ENCODE measurements around the gene NSUN7. TPM values are rescaled to one million over a fixed set of nuclear protein-coding genes. Genes with fewer than 3 reads are reported as not detected.

The NSUN7 gene
- total and polyA plus RNA-seq, 9 donors: 2.0 to 12.5 (median 3.3) TPM

GRCh38 chr4:40820101-40820500, 70.3 kb downstream of the NSUN7 start:
- H3K27ac ChIP-seq: no peak overlapping the region
- 95 to 97% (median 96%) methylated on average over 11 of the region's 11 CpGs for WGBS, 3 donors
- H3K9me3 ChIP-seq: no peaks in the 10 kb centered on the region
- DNase-seq: no peak
- intact Hi-C loops (cut with DNase I): loop anchor here in 1 of 4 donors (5.0 kb wide), 1 partner anchor 1797 kb away; no protein-coding TSS in a partner anchor
- no peak overlapping the region for H3K4me3 ChIP-seq
- no peaks in the 10 kb centered on the region for H3K36me3 ChIP-seq
- TF ChIP-seq POLR2A (IDR thresholded peaks at IDR 0.05) (no peak), CTCF (IDR thresholded peaks at IDR 0.05) (no peak), EP300 (IDR thresholded peaks at IDR 0.05) (no peak)
- H3K27me3 ChIP-seq: no peaks in the 10 kb centered on the region
- H3K4me1 ChIP-seq (ENCODE audit: insufficient read depth): no peaks in the 10 kb centered on the region

GRCh38 chr4:40822420-40823166, 72.8 kb downstream of the NSUN7 start:
- intact Hi-C loops (cut with DNase I): loop anchor here in 1 of 4 donors (5.0 kb wide), 1 partner anchor 1795 kb away; no protein-coding TSS in a partner anchor
- Histone ChIP-seq H3K27me3 (no peaks in the 10 kb centered on the region), H3K27ac (no peak overlapping the region), H3K4me3 (no peak overlapping the region), H3K9me3 (no peaks in the 10 kb centered on the region), H3K4me1 (ENCODE audit: insufficient read depth) (no peaks in the 10 kb centered on the region), H3K36me3 (no peaks in the 10 kb centered on the region)
- WGBS, 3 donors: 93 to 96% (median 95%) methylated on average over 8 of the region's 8 CpGs
- TF ChIP-seq CTCF (IDR thresholded peaks at IDR 0.05) (no peak), POLR2A (IDR thresholded peaks at IDR 0.05) (no peak), EP300 (IDR thresholded peaks at IDR 0.05) (no peak)
- no peak for DNase-seq

- TF ChIP-seq EP300 (IDR thresholded peaks at IDR 0.05) (no peak), POLR2A (IDR thresholded peaks at IDR 0.05) (no peak), CTCF (IDR thresholded peaks at IDR 0.05) (no peak)
- 86 to 90% (median 89%) methylated on average over 19 of the region's 19 CpGs for WGBS, 3 donors
Observed at GRCh38 chr4:40825014-40825838, 75.5 kb downstream of the NSUN7 start.

GRCh38 chr4:40826821-40827220, 77.1 kb downstream of the NSUN7 start:
- WGBS, 3 donors: 78 to 84% (median 82%) methylated on average over 5 of the region's 5 CpGs
- intact Hi-C loops (cut with DNase I): no loop called here
- no peaks in the 10 kb centered on the region for H3K4me1 ChIP-seq (ENCODE audit: insufficient read depth)
- H3K27me3 ChIP-seq: no peaks in the 10 kb centered on the region
- TF ChIP-seq EP300 (IDR thresholded peaks at IDR 0.05): no peak
- TF ChIP-seq CTCF (IDR thresholded peaks at IDR 0.05): no peak
- TF ChIP-seq POLR2A (IDR thresholded peaks at IDR 0.05): no peak
- no peaks in the 10 kb centered on the region for H3K36me3 ChIP-seq
- H3K9me3 ChIP-seq: no peaks in the 10 kb centered on the region
- no peak for DNase-seq
- no peak overlapping the region for H3K27ac ChIP-seq
- H3K4me3 ChIP-seq: no peak overlapping the region

More at GRCh38 chr4:40825014-40825838, 75.5 kb downstream of the NSUN7 start:
- Histone ChIP-seq H3K27ac (no peak overlapping the region), H3K36me3 (no peaks in the 10 kb centered on the region), H3K4me1 (ENCODE audit: insufficient read depth) (no peaks in the 10 kb centered on the region), H3K4me3 (no peak overlapping the region), H3K27me3 (no peaks in the 10 kb centered on the region), H3K9me3 (no peaks in the 10 kb centered on the region)
- intact Hi-C loops (cut with DNase I): no loop called here
- DNase-seq: no peak
